HepG2 (cell line): ENCODE measurements around the gene COL4A2. TPM values are rescaled to one million over a fixed set of nuclear protein-coding genes. Genes with fewer than 3 reads are reported as not detected.

Experiments used
- ATAC-seq: fragments of 200-7000 bp; cut with Tn5 transposase; 3 replicates; pipeline ENCODE4 v1.9.1; 2020; ENCODE audit warnings: mild to moderate bottlenecking, moderate library complexity
- BruUV-seq: library from RNA; stranded (reverse); fragments of 400-500 nt; replicated peaks from 2 replicates; lab custom pipeline; 2021; lab: Mats Ljungman, UMichigan
- CTCF ChIA-PET: fragments of 300-600 bp; formaldehyde crosslinking; extraction: SDS; loops from one replicate; lab custom pipeline; 2021; ENCODE audit warnings: low total read pairs, inconsistent platforms, low intra/inter-chr PET ratio; lab: Yijun Ruan, JAX
- POLR2A ChIA-PET: fragments of 350-600 bp; sonication (Branson Sonifier 250); formaldehyde crosslinking; loops from one replicate; lab custom pipeline; 2020; ENCODE audit warnings: antibody characterized with exemption, inconsistent platforms; lab: Yijun Ruan, JAX
- DNase-seq: peaks from one replicate; pipeline ENCODE4 v3.0.0-alpha.2; 2015; ENCODE audit warnings: low spot score
- FAIRE-seq: peaks from 3 replicates; lab custom pipeline; 2011; peaks lifted over from hg19 to GRCh38; lab: Jason Lieb, UNC
- H2AFZ ChIP-seq: one replicate; pipeline ENCODE4 v1.6.1; 2011; ENCODE audit warnings: low read length, inconsistent platforms
- H3K27ac ChIP-seq: fragments of 300-600 bp; 3 replicates; pipeline ENCODE4 v1.8.0; 2011; ENCODE audit warnings: mixed run types, mild to moderate bottlenecking, mixed read lengths, low read length, inconsistent platforms; ENCODE audit not compliant: insufficient read depth; ENCODE audit errors: extremely low read length
- H3K27me3 ChIP-seq, 2 experiments: fragments of 200-600 bp in 1 of 2; 2 replicates in 1 of 2; 3 replicates in 1 of 2; pipeline versions ENCODE4 v1.6.0 to v1.8.0; 2011; ENCODE audit warnings: low read length in 2 of 2, mild to moderate bottlenecking in 2 of 2, moderate library complexity in 2 of 2, inconsistent platforms in 1 of 2; ENCODE audit not compliant: insufficient read depth in 2 of 2, control insufficient read depth in 1 of 2
- H3K36me3 ChIP-seq, 2 experiments: fragments of 200-600 bp in 1 of 2; replicated peaks in 1 of 2; 2 replicates in 1 of 2; 3 replicates in 1 of 2; pipeline versions ENCODE4 v1.5.1 to v1.8.0; 2011; ENCODE audit warnings: low read length in 2 of 2, inconsistent platforms in 1 of 2; ENCODE audit not compliant: insufficient read depth in 2 of 2, control insufficient read depth in 1 of 2
- H3K4me1 ChIP-seq: 2 replicates; pipeline ENCODE4 v1.5.1; 2012; ENCODE audit warnings: low read length, inconsistent platforms; ENCODE audit not compliant: insufficient read depth
- H3K4me2 ChIP-seq: 2 replicates; pipeline ENCODE4 v1.6.0; 2011; ENCODE audit warnings: low read depth, low read length, inconsistent platforms
- H3K4me3 ChIP-seq, 3 experiments: fragments of 200-600 bp in 1 of 3; sonication (generic), shearing (Covaris generic) in 1 of 3; replicated peaks in 1 of 3; 2 replicates each; pipeline ENCODE4 v1.5.1; 2011 to 2016; ENCODE audit warnings: low read length in 3 of 3, inconsistent platforms in 2 of 3, low read depth in 2 of 3, mild to moderate bottlenecking in 2 of 3, control low read depth in 1 of 3, mixed read lengths in 1 of 3; ENCODE audit not compliant: insufficient read depth in 1 of 3
- H3K79me2 ChIP-seq: one replicate; pipeline ENCODE4 v1.6.1; 2011; ENCODE audit warnings: low read length, inconsistent platforms; ENCODE audit not compliant: insufficient read depth
- H3K9ac ChIP-seq: 2 replicates; pipeline ENCODE4 v1.6.0; 2011; ENCODE audit warnings: mild to moderate bottlenecking, low read depth, low read length, inconsistent platforms; ENCODE audit not compliant: insufficient read depth
- H3K9me3 ChIP-seq: 2 replicates; pipeline ENCODE4 v1.5.1; 2012; ENCODE audit warnings: mild to moderate bottlenecking, low read length
- H4K20me1 ChIP-seq: 2 replicates; pipeline ENCODE4 v1.6.0; 2011; ENCODE audit warnings: inconsistent platforms, mild to moderate bottlenecking, low read length, moderate library complexity; ENCODE audit not compliant: insufficient read depth
- HES4 ChIP-seq: sonication (generic); formaldehyde crosslinking; IDR thresholded peaks from 2 replicates; pipeline ENCODE4 v1.9.0; 2021; ENCODE audit warnings: mild to moderate bottlenecking, missing genetic modification reagents, borderline replicate concordance
- KDM2A ChIP-seq: sonication (generic); formaldehyde crosslinking; IDR thresholded peaks from 2 replicates; pipeline ENCODE4 v1.4.0; 2020; ENCODE audit warnings: low read depth, missing genetic modification reagents, borderline replicate concordance
- NR2F2 ChIP-seq: IDR thresholded peaks from 2 replicates; pipeline ENCODE4 v1.6.1; 2012; ENCODE audit warnings: low read depth, inconsistent platforms, borderline replicate concordance
- TMF1 ChIP-seq: sonication (generic); formaldehyde crosslinking; IDR thresholded peaks from 2 replicates; pipeline ENCODE4 v1.8.1; 2022; ENCODE audit warnings: low read depth, missing genetic modification reagents
- U2AF2 ChIP-seq: fragments of 200-400 bp; formaldehyde crosslinking; IDR thresholded peaks from 2 replicates; pipeline ENCODE4 v1.6.1; 2017; ENCODE audit warnings: low read depth, mild to moderate bottlenecking, low read length
- ZMYM3 ChIP-seq: sonication (generic); formaldehyde crosslinking; IDR thresholded peaks from 2 replicates; pipeline ENCODE4 v1.5.1; 2020; ENCODE audit warnings: mild to moderate bottlenecking, missing genetic modification reagents
- ZNF674 ChIP-seq: sonication (generic); formaldehyde crosslinking; IDR thresholded peaks from 2 replicates; pipeline ENCODE4 v1.5.0; 2020; ENCODE audit warnings: low read depth, mild to moderate bottlenecking, missing genetic modification reagents
- ZNF746 ChIP-seq: sonication (generic); formaldehyde crosslinking; IDR thresholded peaks from 2 replicates; pipeline ENCODE4 v1.8.0; 2022; ENCODE audit warnings: mild to moderate bottlenecking, missing genetic modification reagents
- WGBS: methylation state at CpG from one replicate; pipeline ENCODE4 v1.1.6; 2017; ENCODE audit warnings: low lambda C conversion rate; 5-methylcytosine and 5-hydroxymethylcytosine counted together
- in situ Hi-C: cut with HindIII; loops from 2 replicates; pipeline ENCODE4 v1.10.0; 2017; ENCODE audit warnings: low pct_unique_long_range_greater_than_20kb; ENCODE audit not compliant: extremely low pct_ligation_motif_present
- intact Hi-C: fragments of 100-400 bp; cut with micrococcal nuclease; formaldehyde crosslinking; loops from one replicate; pipeline ENCODE4 v1.10.0; 2022; ENCODE audit not compliant: unreplicated experiment
- polyA plus RNA-seq, 8 experiments: library from polyadenylated mRNA; depleted of rRNA in 3 of 8; stranded (reverse) in 7 of 8; unstranded in 1 of 8; fragments of >200 nt; fragmentation: Illumina TruSeq in 4 of 8; extraction: Trizol in 4 of 8; gene quantifications; 2 replicates each; pipeline versions ENCODE4 v1.2.1 to v1.2.3, GENCODE V29; 2011 to 2016; ENCODE audit warnings: low read depth in 4 of 8, missing spikeins in 1 of 8, mixed read lengths in 1 of 8; ENCODE audit not compliant: insufficient read depth in 1 of 8
- total RNA-seq, 5 experiments: library from RNA; depleted of rRNA; stranded (reverse); fragments of >200 nt; fragmentation: Illumina TruSeq; extraction: Trizol; gene quantifications; 2 replicates each; pipeline ENCODE4 v1.2.3, GENCODE V29; 2016; ENCODE audit warnings: low read depth in 1 of 5
- TF ChIP-seq, protein P1 (sequence below): sonication (generic); formaldehyde crosslinking; IDR thresholded peaks from 2 replicates; pipeline ENCODE4 v1.4.0; 2020; ENCODE audit warnings: mild to moderate bottlenecking, missing genetic modification reagents, borderline replicate concordance

Gene COL4A2
- total and polyA plus RNA-seq, 2 of the 13 experiments (the other 11 are each of a cell fraction or from before 2014, with no cell fraction given): 0.22 to 1.9 TPM

DNA sequence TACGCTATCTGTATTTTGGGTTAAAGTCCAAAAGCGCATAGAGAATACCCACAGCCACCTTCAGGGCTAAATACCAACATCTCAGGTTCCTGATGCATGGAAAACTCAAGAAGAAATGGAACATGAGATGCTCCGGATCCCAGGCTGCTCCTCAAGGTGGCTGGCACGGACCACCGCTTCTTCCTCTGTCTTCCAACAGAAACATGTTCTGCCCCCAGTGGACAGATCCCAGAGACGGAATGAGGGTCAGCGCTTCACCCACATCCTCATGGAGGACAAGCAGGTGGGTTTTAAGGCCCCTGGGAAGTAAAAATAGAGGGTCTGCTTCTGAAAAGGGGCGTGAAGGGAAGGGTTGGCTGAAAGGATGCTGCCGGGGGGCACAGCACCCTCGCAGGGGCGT, 17.4 kb upstream of the COL4A2 start:
- BruUV-seq: no TSS peak
- in situ Hi-C loops (no loop called here), intact Hi-C loops (no loop called here)
- Histone ChIP-seq H3K36me3 (no peaks in the 10 kb centered on the region), H3K27me3 (peaks cover 4 to 48% of the 10 kb centered on the region in 2 experiments), H3K4me2 (no peak overlapping the region), H4K20me1 (no peaks in the 10 kb centered on the region), H3K79me2 (no peaks in the 10 kb centered on the region), H3K9ac (no peak overlapping the region), H3K27ac (no peak overlapping the region), H3K9me3 (no peaks in the 10 kb centered on the region), H3K4me3 (no peak overlapping the region), H2AFZ (no peak overlapping the region), H3K4me1 (no peaks in the 10 kb centered on the region)
- no peak for TF ChIP-seq U2AF2
- no peak for TF ChIP-seq ZMYM3
- TF ChIP-seq ZNF746 (CRISPR knock-in tag): no peak
- no peak for TF ChIP-seq ZNF674 (CRISPR knock-in tag)
- TF ChIP-seq NR2F2: no peak
- no peak for TF ChIP-seq HES4
- no peak for TF ChIP-seq KDM2A (CRISPR knock-in tag)
- TF ChIP-seq, protein P1, sequence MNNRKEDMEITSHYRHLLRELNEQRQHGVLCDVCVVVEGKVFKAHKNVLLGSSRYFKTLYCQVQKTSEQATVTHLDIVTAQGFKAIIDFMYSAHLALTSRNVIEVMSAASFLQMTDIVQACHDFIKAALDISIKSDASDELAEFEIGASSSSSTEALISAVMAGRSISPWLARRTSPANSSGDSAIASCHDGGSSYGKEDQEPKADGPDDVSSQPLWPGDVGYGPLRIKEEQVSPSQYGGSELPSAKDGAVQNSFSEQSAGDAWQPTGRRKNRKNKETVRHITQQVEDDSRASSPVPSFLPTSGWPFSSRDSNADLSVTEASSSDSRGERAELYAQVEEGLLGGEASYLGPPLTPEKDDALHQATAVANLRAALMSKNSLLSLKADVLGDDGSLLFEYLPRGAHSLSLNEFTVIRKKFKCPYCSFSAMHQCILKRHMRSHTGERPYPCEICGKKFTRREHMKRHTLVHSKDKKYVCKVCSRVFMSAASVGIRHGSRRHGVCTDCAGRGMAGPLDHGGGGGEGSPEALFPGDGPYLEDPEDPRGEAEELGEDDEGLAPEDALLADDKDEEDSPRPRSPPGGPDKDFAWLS (CRISPR knock-in tag): no peak
- no peak for TF ChIP-seq TMF1 (CRISPR knock-in tag)
- DNase-seq: no peak
- WGBS: 16% methylated on average over 11 of the region's 11 CpGs
- FAIRE-seq: no peak
- POLR2A ChIA-PET: no interaction called here
- no peak for ATAC-seq
- CTCF ChIA-PET: no interaction called here
